NK-92 (cell line): ENCODE data around the gene PNPLA5.
"Not testable (repeated sequence)": the region's sequence is repeated elsewhere in the genome, so short reads cannot be mapped to it uniquely, and the experiment has no call there.

Source experiments
- DNase-seq: peaks from one replicate; lab custom pipeline; 2025; ENCODE audit not compliant: unreplicated experiment; lab: John Stamatoyannopoulos, UW

The PNPLA5 gene

DNA sequence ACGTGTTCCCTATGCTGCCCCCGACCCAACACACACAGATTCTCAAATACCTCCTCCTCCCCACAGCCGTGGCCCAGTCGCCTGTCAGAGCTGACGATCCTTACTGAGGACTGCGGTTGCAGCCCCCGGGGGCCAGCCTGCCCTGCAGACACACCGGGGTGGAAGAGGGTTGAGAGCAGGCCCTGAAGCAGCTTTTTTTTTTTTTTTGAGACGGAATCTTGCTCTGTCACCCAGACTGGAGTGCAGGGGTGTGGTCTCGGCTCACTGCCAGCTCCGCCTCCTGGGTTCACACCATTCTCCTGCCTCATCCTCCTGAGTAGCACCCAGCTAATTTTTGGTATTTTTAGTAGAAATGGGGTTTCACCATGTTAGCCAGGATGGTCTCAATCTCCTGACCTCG lies 11.2 kb upstream of the PNPLA5 start:
- not testable (repeated sequence) for DNase-seq

DNA sequence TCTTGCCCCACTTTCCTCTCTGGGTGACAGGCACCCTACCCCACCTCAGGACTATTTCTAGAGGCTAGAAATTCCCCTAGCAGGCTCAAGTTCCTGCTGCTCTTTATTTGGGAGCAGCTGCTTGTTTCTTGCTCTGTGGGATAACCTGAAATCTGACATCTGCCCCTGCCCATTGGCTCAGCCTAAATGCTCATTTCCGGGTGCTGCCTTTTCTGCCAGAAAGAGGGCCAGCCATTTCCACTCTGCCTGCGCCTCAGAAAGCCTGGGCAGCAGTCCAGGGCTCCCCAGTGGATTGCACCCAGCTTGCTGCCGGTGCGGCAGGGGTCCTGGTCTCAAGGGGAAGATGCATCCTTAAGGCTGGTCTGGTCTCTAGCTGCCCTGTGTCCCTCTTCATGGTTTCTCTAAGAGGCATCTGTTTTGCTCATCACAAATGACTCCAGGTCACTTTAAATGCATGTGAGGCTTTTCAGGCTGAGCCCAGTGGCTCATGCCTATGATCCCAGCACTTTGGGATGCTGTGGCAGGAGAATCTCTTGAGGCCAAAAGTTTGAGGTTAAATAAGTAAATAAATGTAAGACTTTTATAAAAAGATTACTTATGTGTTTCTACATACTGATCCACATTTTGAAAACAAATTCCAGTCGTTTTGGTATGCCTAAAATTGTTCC lies 10.3 kb upstream of the PNPLA5 start:
- DNase-seq: no peak

- no peak for DNase-seq
Observed at GRCh38 chr22:43900206-43900605, 8.4 kb upstream of the PNPLA5 start.

GRCh38 chr22:43897751-43898261 lies 6.0 kb upstream of the PNPLA5 start:
- no peak for DNase-seq

DNA sequence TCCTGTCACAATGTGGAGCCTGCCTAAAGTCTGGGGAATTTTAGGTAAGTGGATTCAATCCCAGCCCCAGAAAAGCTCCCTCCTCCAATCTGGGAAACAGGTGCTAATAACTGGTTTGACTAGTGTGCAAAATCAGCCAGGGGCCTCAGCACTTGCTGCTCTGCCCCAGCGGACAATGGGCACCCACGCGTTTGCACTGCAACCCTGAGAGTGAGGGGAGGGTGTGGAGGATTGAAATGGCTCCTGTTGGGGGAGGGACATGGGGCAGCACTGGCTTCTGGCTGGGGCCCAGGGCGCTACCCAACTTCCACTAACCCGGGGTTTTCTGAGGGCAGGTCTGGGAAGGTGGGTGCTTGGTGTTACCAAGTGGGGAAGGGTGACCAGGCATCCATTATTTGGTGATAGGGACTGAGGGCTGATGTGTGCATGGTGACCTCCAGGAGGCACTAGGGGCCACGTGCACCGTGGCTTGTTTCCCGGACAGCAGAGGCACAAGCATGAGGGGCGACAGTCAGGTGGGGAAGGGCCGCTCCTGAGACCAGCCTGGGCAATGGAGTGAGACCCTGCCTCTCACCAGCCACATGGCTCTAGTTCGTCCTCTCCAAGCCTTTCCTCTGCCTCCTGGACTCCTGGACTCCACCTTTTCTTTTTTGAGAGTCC lies 4.3 kb upstream of the PNPLA5 start:
- DNase-seq: no peak

GRCh38 chr22:43894122-43894521 lies 2.3 kb upstream of the PNPLA5 start:
- DNase-seq: no peak

DNA sequence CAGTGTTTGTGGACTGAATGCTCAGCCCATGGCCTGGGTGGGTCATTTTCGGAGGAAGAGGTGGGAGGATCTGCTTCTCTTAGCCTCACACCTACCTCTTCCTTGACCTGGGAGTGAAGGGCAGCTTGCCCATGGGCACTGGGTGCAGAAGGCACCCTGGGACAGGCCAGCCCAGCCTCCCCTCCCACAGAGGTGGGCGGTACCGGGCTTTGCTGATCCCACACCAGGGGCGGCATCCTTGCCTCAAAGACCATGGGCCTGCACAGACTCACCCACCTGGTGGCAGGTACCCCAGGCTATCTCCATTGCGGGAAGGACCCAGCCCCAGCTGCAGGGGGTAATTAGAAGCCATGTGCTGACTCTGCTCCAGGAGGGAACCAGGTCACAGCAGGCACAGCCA lies 1.5 kb upstream of the PNPLA5 start:
- no peak for DNase-seq

- DNase-seq: no peak
Observed at GRCh38 chr22:43892183-43892894, 526 bp upstream of the PNPLA5 start.

DNA sequence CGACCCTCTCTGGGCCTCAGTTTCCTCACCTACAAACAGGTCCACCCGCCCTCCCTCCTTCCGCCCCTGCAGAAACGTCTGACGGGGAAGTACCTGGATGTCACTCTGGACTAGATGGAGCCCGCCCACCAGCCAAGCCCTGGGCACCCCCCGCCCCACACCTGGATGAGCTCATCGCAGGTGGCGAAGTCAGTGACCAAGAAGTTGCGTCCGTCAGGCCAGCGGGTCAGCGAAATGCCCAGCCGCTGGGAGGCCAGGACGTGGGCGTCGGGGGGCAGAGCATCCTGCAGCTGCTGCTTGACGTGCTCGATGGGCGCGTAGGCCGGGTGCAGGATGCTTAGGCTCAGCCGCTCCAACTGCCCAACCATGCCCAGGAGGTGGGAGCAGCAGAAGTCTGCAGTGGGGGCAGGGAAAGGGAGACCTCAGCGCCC lies 897 bp downstream of the PNPLA5 start:
- DNase-seq: no peak

DNA sequence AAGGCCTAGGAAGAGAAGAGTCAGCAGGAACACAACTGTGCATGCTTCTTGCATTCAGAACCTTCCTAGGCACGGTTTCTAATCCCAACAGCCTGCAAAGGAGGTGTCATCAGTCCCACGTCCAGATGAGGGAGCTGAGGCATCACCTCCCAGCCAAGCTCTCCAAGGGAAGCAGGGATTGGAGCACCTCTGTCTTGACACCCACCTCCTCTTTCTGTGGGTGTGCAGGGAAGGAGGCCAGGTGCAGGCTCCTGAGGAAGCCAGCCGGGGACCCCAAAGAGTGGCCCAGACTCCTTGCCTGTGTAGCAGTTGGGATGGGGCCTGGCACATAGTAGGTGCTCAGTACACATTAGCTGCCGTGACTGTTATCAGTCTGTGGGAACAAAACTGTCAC lies 2.0 kb downstream of the PNPLA5 start:
- no peak for DNase-seq

DNA sequence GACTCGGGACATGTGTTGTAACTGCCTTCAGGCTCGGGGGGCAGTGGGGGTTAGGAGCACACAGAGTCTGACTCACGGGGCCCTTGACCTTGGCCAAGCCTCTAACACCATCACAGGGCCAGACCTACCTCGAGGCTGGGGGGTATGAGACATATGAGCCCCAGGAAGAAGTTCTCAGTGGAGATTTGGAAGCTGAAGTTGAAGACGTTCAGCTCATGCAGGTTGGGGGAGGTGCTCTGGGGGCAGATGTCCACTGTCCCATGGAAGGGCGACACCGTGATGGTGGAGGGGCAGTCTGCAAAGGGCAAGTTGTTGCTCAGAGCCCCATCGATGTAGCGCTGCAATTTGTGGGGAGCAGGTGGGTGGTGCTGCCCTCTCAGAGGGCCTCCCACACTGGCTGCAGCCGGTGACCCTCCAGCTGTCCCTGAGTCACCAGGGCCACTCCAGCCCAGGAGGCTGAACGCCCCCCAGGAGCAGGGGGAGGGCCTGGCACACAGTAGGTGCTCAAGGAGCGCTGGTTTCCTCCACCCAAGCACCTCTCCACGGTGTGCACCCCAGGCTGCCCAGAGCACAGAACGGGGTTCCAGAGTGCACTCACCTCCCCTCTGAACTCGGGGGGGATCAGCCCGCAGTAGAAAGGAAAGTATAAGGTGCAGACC lies 2.5 kb downstream of the PNPLA5 start:
- no peak for DNase-seq

GRCh38 chr22:43888740-43889139 lies 3.1 kb downstream of the PNPLA5 start:
- DNase-seq: no peak

DNA sequence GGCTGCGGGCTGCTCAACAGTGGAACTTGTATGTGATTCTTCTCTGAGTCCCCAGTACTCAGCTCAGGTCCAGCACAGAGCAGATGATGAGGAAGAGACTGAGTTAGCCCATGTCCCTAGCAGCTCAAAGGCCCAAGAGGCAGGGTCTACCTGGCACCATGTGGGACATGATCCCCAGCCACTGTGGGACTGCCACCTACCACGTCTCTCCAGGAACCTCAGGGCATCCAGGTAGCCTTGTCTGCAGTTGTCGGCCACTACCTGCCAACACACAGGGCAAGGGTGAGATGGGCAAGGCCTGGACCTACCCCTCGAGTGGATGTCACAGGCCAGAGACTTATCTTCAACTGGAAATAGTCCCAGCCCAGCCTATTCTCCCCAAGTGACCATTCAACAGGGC lies 4.4 kb downstream of the PNPLA5 start:
- no peak for DNase-seq

- no peak for DNase-seq
Observed at GRCh38 chr22:43886231-43886630, 5.6 kb downstream of the PNPLA5 start.

- DNase-seq: no peak
Observed at GRCh38 chr22:43885786-43886185, 6.0 kb downstream of the PNPLA5 start.

- DNase-seq: no peak
Observed at GRCh38 chr22:43885319-43885671, 6.5 kb downstream of the PNPLA5 start.

DNA sequence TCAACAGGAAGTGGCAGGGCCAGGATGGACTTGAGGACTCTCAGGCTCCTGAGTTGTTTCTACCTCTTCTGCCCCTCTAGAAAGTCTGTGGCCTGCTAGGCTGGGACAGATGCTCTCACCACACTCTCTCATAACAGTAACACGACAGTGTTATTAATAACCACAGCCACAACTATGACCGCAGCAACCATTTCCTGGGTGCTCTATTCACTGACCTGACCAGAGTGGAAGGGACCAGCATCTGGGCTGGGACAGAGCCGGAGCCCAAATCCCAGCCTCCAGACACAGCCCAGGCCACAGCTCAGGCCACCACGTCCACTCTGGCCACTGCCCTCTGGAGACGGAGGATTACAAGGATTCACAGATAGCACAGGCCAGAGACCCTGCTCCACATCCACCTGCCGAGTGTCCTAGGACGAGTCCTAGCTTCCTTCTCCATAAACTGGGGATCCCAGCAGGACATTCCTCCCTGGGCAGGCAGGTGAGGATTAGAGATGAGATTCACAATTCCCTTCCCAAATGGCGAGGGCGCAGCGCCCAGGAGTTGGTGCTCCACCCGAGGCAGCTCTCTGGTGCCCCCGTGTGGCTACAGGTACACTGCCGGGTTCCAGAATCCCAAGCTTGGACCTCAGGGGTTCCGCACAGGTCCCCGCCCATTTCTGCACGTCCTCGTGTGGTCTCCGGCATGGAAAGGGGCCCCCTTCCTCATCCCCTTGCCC lies 7.1 kb downstream of the PNPLA5 start:
- DNase-seq: no peak

GRCh38 chr22:43883719-43884415 lies 7.9 kb downstream of the PNPLA5 start:
- DNase-seq: no peak

GRCh38 chr22:43883012-43883661 lies 8.7 kb downstream of the PNPLA5 start:
- no peak for DNase-seq
